Measurements from ENCODE around the gene SCT.

The SCT gene

GRCh38 chr11:577611-577894 is 49.4 kb downstream of the SCT start:
- TF ChIP-seq GABPA (IDR thresholded peaks at IDR 0.05; ENCODE audit: low read depth) = no peak
- no peak for TF ChIP-seq POLR2AphosphoS5 (IDR thresholded peaks at IDR 0.05; ENCODE audit: low read depth)
- no peak for TF ChIP-seq REST (IDR thresholded peaks at IDR 0.05; ENCODE audit: insufficient replicate concordance, low read depth)
- TF ChIP-seq SPI1 (IDR thresholded peaks at IDR 0.05; ENCODE audit: borderline replicate concordance, low read depth) = no peak
- TF ChIP-seq CTCF (IDR thresholded peaks at IDR 0.05; ENCODE audit: insufficient read depth, low read length) = no peak
- no peak for DNase-seq (ENCODE audit: low read depth in 1 of 2, low spot score in 1 of 2)
- peak overlapping the region; percentile 85 for H3K27ac ChIP-seq (replicated peaks)
- peak overlapping the region; percentile 93 for H3K4me3 ChIP-seq (replicated peaks; ENCODE audit: insufficient read depth, low read length)
- peaks cover 4% of the 10 kb centered on the region for H3K27me3 ChIP-seq (ENCODE audit: insufficient read depth, poor library complexity, severe bottlenecking)

- H3K27ac ChIP-seq (replicated peaks) = peak overlapping the region; percentile 85
- peak overlapping the region; percentile 93 for H3K4me3 ChIP-seq (replicated peaks; ENCODE audit: insufficient read depth, low read length)
- DNase-seq (ENCODE audit: low read depth in 1 of 2, low spot score in 1 of 2) = no peak
- TF ChIP-seq POLR2AphosphoS5 (IDR thresholded peaks at IDR 0.05; ENCODE audit: low read depth) (no peak), GABPA (IDR thresholded peaks at IDR 0.05; ENCODE audit: low read depth) (no peak), SPI1 (IDR thresholded peaks at IDR 0.05; ENCODE audit: borderline replicate concordance, low read depth) (no peak), REST (IDR thresholded peaks at IDR 0.05; ENCODE audit: insufficient replicate concordance, low read depth) (no peak), CTCF (IDR thresholded peaks at IDR 0.05; ENCODE audit: insufficient read depth, low read length) (no peak)
- H3K27me3 ChIP-seq (ENCODE audit: insufficient read depth, poor library complexity, severe bottlenecking) = peaks cover 4% of the 10 kb centered on the region
Measured at GRCh38 chr11:576811-577610, 50.0 kb downstream of the SCT start.
